GM13977 (cell line): Measurements from ENCODE around the gene PPP1R9B.

ENCODE experiments used
- DNase-seq: peaks from one replicate; pipeline ENCODE4 v3.0.0; 2012; ENCODE audit warnings: low spot score
- in situ Hi-C: fragments of 300-500 bp; cut with MboI; formaldehyde crosslinking; loops from one replicate; pipeline ENCODE4 v1.12.0; 2022; ENCODE audit warnings: low sequenced_read_pairs, low pct_unique_long_range_greater_than_20kb, mixed read lengths, inconsistent platforms; ENCODE audit not compliant: unreplicated experiment
- TF ChIP-seq, protein P1 (sequence below): IDR thresholded peaks from 2 replicates; pipeline ENCODE4 v1.5.1; 2012; ENCODE audit warnings: mild to moderate bottlenecking, control low read depth; ENCODE audit not compliant: insufficient read depth; ENCODE audit errors: extremely low read depth, missing control alignments

PPP1R9B gene

DNA sequence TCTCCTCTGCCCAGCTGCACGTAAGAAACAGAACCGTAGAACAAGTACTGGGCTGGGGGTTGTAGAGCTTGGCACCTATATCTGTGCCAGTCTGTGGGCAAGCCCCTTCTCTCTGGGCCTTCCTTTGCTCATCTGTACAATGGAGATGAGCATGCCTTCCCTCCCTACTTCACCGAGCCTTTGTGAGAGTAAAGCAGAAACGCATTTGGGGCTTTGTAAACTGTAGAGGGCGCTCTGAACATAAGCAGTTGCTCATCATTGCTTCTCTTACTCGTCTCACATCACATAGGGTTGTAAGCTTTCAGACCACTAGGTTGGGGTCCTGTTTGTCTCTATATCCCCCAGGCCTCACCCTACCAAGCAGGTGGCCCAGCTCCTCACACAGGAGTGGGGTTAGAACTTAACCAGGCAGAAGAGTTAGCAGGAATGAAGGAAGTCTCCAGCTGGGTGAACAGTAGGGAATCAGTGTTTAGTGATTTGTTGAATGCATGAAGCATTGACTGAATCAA is 35.6 kb downstream of the PPP1R9B start:
- peak; percentile 80 for DNase-seq
- in situ Hi-C loops: no loop called here
- TF ChIP-seq, protein P1, sequence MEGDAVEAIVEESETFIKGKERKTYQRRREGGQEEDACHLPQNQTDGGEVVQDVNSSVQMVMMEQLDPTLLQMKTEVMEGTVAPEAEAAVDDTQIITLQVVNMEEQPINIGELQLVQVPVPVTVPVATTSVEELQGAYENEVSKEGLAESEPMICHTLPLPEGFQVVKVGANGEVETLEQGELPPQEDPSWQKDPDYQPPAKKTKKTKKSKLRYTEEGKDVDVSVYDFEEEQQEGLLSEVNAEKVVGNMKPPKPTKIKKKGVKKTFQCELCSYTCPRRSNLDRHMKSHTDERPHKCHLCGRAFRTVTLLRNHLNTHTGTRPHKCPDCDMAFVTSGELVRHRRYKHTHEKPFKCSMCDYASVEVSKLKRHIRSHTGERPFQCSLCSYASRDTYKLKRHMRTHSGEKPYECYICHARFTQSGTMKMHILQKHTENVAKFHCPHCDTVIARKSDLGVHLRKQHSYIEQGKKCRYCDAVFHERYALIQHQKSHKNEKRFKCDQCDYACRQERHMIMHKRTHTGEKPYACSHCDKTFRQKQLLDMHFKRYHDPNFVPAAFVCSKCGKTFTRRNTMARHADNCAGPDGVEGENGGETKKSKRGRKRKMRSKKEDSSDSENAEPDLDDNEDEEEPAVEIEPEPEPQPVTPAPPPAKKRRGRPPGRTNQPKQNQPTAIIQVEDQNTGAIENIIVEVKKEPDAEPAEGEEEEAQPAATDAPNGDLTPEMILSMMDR: peak; percentile 79

DNA sequence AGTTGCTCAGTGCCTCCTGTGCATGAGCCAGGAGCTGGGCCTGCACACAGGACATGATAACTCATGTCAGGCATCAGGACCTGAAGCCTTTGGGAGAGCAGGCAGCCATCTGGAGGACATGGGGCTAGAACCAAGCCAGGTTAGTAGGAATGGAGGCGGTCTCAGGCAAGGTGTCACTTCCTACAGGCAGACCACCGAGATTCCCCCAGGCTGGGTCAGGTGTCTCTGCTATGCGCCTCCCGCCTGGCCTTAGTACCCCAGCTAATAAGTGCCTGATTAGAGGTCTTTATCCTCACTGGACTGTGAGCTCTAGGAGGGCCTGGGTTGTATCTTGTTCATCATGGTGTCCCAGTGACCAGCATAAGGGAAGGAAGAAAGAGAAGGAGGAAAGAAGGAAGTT is 36.1 kb downstream of the PPP1R9B start:
- TF ChIP-seq, protein P1: no peak
- in situ Hi-C loops: no loop called here
- no peak for DNase-seq

DNA sequence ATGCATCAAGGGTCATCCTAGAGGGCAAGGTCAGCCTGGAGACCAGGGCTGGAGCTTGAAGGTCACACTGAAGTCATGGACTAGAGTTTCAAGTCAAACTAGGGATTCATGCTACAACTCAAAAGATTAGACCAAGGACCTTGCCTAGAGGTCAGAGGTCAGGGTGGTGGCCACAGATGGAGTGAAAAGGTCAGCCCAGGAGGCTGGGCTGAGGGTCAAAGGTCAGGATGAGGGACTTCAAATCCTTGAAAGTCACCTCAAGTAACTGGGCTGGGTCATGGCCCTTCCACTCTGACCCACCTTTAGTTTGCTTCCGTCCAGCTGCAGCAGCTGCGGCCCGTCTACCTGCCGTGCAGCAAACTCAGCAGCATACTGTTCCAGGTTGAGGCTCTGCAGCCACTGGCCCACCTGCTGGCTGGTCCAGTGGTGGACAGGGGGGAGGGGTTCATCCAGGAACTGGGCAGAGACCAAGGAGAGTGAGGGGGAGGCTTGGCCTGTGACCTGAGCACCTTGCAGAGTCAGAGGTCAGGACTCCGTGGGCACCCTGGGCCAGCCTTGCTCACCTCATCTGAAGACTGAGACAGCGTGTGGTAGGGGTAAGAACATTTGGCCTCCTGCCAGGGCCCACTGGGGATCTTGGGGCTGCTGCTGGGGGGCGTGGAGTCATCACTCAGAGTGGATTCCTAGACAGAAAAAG is 36.7 kb downstream of the PPP1R9B start:
- in situ Hi-C loops: no loop called here
- no peak for DNase-seq
- TF ChIP-seq, protein P1: no peak

DNA sequence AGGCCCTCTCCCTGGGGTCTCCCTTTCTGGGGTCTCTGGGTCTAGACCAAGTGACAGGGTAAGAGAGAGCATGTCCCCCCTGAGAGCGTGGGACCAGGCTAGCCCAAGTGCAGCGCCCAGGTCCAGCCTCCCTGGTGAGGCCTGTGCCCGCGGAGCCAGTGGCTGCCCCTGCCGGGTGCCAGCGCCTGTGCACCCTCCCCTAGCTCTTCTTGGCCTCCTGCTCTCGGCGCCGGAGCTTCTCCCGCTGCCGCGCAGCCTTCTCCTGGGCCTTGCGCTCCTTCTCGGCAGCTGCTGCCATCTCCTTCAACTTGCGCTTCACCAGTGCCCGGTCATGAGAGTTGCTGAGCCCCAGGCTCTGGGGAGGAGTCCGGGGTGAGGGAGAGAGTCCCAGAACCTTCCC is 37.8 kb downstream of the PPP1R9B start:
- in situ Hi-C loops: no loop called here
- TF ChIP-seq, protein P1: no peak

DNA sequence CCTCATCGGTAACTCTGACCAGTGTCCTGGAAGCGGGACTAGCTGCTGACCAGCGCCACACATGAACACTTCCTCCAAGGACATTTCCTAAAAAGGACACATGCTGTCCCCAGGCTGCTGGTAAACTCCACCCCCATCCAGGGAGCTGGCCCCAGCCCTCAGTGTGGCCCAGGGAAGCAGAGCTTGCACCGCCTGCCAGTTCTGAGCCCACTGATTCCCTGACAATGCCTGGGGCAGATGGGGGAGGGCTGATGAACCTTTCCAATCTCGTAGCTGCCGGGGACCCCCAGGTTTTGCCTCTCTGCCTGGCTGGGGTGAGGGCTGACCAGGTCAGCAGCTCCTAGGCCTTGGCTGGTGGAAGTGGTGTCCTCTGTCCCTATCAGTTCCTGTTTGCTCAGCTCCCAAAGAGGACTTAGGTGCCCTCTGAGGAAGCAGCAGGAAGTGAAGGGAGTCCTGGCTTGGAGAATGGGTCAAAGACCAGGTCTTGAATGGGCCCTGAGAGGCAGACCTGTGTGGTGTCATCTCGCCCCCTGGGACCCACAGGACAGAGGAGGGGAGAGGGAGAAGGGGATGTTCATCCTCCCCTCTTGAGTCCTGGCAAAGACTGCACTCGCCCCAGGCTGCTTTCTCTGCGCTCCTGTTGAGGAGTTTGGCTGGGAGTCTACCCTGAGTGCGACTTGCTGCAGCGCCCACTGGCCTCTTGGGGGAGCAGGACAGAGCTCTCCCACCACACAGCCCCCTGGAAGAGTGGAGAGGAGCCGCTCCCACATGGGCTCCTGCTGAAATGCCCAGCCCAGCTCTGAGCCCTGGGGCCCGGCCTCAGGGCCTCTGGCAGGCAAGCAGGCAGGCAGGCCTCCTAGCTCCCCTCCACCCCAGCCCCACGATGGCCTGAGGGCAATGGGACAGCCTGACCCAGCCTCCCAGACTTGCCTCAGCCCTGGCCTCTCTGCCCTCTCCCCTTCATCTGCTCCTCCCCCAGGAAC is 38.5 kb downstream of the PPP1R9B start:
- in situ Hi-C loops: no loop called here
- no peak for DNase-seq
- TF ChIP-seq, protein P1: no peak

More for the DNA sequence above, 37.8 kb downstream of the PPP1R9B start:
- no peak for DNase-seq

DNA sequence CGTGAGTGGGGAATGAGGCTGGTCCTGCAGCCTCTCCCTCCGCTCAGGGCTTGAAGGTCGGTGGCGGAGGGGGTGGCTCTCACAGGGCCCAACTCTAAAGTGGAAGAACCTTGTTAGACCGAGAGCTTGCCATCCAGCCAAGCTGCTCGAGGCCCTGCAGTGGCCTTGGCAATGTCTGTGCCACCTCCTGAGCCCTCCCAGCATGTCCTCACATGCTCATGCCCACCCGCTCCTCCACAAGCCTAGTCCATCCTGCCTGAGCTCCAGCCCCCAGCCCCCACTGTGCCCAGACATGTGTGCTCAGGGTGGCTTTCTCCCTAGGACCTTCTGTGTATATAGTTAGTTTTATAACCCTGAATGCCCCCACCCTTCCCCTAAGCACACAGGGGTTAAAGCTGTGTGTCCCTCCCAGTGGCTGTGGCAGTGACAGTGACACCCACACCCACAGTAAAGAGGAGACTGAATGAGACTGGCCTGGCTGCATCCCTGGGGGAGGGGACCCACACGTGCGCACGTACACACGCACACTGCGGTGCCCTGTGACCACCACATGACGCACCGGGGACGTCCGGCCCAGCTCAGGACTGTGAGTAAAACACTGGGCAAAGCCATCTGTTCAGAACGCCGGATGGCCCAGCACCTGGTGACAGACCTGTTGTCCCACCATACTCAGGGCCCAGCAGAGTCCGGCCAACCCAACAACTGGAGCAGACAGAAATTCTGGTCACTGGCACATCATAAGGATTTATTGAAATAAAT is 39.7 kb downstream of the PPP1R9B start:
- no peak for DNase-seq
- in situ Hi-C loops: no loop called here
- TF ChIP-seq, protein P1: no peak
